Stromal cell of bone marrow (primary cell): ENCODE measurements around the gene MCRIP2.

ENCODE experiments used
- DNase-seq: peaks from one replicate; pipeline ENCODE4 v3.0.0-alpha.2; 2012; ENCODE audit warnings: low read depth

The MCRIP2 gene

GRCh38 chr16:631808-632358 lies 9.7 kb upstream of the MCRIP2 start:
- no peak for DNase-seq

- DNase-seq = no peak
Measured at GRCh38 chr16:632486-633335, 8.9 kb upstream of the MCRIP2 start.

DNA sequence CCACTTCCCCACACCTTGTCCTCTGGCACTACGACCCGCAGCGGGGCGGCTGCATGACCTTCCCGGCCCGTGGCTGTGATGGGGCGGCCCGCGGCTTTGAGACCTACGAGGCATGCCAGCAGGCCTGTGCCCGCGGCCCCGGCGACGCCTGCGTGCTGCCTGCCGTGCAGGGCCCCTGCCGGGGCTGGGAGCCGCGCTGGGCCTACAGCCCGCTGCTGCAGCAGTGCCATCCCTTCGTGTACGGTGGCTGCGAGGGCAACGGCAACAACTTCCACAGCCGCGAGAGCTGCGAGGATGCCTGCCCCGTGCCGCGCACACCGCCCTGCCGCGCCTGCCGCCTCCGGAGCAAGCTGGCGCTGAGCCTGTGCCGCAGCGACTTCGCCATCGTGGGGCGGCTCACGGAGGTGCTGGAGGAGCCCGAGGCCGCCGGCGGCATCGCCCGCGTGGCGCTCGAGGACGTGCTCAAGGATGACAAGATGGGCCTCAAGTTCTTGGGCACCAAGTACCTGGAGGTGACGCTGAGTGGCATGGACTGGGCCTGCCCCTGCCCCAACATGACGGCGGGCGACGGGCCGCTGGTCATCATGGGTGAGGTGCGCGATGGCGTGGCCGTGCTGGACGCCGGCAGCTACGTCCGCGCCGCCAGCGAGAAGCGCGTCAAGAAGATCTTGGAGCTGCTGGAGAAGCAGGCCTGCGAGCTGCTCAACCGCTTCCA lies 8.1 kb upstream of the MCRIP2 start:
- DNase-seq = no peak

- DNase-seq = no peak
Measured at GRCh38 chr16:634051-634670, 7.5 kb upstream of the MCRIP2 start.

DNA sequence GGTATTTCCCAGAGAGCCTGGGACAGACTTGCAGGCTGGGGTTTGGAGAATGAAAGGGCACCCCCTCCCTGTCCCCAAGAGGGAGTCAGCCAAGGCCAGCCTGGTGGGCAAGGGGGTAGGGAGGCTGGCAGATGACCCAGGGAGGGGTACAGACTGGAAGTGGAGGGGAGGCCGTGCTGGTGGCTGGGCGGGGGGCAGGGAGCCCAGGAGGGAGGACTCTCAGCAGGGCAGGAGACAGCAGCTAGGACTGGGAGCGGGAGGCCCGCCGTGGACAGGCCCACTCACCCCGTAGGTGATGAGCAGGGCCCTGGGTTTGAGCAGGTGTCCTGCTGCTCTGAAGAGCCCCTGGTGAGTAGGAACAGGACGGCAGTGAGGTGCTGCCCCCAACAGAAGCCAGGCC lies 6.6 kb upstream of the MCRIP2 start:
- no peak for DNase-seq

GRCh38 chr16:635573-636205 lies 5.9 kb upstream of the MCRIP2 start:
- no peak for DNase-seq

DNA sequence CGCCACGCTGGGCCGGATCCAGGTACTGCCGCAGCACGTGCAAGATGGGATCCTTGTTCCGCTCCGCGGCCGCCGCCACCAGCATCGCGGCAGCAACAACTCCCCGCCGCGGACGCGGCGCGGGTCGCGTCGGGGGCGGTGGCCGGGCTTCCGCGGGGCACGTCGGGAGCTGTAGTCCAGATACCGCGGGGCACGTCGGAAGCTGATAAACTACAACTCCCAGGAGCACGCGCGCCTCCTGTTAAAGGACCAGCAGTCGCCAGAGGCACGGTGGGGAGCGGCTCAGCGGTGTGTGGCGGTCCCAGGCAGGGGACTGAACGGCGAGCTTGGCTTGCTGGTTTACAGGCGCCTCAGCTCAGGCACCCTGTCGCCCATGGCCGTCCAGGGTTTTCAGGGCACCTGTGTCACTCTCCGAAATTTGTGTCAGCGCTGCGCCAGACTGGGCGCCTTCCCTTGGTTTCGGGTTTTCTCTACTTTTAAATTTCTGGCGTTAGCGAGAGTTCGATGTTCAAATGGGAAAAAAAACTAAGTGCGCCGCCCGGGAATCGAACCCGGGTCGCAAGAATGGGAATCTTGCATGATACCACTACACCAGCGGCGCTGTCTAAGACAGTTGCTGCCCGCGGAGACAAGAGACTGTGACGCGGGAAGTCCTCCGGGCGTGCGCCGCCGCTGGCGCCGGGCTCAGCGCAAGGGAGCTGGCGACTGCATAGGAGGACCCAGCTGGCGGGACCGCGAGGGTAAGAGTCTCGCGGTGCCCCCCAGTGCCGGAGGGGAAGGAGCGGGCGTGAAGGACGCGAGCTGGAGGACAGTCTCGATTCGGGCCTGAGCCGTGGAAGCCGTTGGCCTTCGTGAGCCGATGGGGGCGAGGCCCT lies 5.2 kb upstream of the MCRIP2 start, which contains the start of gene METTL26:
METTL26 (minus strand) TSS at position 100 of the 875 bp plus-strand sequence; CDS start at position 85, 15 bp downstream.
- DNase-seq = peak; percentile 90

GRCh38 chr16:637081-638018 lies 4.3 kb upstream of the MCRIP2 start:
- DNase-seq = peak; percentile 73

DNA sequence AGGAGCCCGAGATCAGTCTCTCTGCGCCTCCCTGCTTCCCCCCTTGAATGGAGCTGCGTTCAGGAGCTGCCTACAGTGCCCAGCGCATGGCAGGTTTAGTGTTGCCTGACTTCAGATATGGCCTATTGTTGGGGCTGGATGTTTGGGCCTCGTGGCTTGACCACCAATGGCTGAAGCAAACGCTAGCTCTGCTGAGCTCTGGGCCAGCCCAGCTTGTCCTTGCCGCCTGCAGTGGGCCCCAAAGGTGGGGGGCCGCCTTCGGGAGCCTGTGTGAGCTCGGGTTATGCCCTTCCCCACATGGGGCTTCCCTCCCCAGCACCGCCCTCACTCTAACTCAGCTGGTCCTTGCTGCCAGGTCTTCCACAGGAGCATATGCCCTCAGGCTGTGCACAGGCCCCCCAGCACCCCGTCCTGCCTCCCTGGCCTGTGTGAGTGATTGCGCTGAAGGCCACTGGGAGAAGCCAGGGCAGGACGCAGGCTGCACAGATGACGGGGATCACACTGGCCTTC lies 3.5 kb upstream of the MCRIP2 start:
- DNase-seq = no peak

GRCh38 chr16:638836-639235 lies 2.8 kb upstream of the MCRIP2 start:
- DNase-seq = no peak

- no peak for DNase-seq
Measured at GRCh38 chr16:640614-641013, 1.0 kb upstream of the MCRIP2 start.

- DNase-seq = no peak
Measured at GRCh38 chr16:642189-643049, 791 bp downstream of the MCRIP2 start.

DNA sequence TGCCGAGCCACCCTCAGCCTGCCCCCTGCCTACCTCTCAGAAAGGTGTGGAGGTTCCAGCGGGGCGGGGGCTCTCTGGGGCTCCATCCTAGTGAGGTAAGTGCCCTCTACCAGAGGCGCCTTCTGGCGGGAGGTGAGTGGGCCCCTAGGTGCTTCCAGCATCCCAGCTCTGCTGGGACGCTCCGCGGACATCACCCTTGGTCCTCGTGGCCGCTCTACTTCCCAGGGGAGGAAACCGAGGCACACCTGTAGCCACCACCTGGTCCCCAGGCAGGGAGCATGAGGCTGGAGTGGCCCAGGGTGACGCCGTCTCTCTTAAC lies 1.4 kb downstream of the MCRIP2 start:
- DNase-seq = no peak

DNA sequence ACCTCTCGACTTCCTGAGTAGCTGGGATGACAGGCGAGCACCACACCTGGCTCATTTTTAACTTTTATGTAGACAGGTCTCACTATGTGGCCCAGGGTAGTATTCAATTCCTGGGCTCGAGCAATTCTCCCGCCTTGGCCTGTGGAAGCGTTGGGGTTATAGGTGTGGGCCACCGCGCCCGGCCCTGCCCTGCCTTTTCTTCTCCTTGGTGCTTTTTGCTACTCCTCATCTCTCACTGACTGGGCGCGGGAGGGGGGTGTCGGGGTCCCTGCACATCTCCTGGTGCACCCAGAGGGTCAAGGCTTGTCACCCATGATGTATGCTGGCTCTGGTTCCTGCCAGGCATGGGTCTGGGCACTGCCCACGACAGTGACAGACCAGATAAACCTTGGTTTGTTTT lies 2.9 kb downstream of the MCRIP2 start:
- no peak for DNase-seq

DNA sequence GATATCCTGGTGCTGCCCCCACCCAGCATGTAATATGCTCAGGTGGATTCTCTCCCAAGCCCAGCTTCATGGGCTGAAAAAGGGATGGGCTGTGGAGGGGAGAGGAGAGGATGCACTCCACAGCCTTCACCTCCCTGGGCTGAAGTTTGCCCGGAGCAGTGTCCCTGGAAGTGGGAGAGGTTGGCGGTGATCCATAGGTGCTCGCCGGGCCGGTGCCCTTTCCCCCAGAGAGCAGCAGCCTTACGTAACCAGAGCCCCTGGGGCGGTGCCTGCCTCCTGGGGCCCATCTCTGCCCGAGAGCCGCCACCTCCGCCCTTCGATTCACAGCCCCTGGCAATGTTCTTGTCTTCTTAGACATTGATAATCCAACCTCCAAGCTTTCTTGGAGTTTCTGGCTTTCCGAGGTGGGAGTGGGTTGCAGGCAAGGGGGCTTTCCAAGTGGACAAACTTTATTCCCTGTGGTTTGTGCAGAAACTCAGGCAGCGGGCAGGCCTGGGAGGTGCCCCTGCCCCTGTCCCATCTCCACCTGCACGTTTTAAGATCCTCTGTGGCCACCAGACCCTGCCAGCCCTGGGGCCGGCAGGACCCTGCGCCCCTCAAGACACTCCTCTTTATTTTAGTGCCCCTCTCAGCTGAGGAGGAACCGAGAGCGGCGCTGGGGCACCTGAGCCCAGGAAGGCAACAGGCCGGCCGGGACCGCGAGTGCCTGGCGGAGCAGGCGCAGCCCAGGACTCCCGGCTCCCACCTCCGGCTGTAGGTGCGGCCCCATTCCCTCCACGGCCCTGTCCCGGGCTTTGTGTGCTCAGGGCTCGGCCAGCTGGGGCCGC lies 4.4 kb downstream of the MCRIP2 start:
- DNase-seq = no peak

DNA sequence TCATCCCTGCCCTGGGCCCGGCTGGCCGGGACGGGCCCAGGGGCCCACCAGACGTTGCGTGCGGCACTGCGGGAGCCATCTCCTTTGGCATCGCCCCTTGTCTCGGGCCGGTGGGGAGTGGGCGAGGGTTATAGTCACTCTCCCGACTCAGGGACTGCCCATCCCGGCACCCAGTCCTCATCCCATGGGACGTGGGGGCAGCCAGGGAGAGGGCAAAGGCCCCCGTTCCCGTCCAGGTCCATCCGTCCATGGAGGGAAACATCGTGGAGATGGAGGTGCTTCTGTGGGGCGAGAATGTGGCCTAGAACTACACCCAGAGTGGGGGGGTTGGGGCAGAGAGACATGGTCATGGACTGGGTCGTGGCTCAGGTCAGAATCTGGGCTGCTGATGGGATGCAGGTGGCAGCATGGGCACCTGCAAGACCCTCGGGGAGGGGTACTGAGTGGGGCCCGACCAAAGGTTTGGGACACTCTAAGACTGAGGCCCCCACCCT lies 5.1 kb downstream of the MCRIP2 start:
- DNase-seq = no peak

- DNase-seq = no peak
Measured at GRCh38 chr16:647173-647902, 5.7 kb downstream of the MCRIP2 start.
